ENCODE measurements around the gene ABHD17C.

Gene ABHD17C

DNA sequence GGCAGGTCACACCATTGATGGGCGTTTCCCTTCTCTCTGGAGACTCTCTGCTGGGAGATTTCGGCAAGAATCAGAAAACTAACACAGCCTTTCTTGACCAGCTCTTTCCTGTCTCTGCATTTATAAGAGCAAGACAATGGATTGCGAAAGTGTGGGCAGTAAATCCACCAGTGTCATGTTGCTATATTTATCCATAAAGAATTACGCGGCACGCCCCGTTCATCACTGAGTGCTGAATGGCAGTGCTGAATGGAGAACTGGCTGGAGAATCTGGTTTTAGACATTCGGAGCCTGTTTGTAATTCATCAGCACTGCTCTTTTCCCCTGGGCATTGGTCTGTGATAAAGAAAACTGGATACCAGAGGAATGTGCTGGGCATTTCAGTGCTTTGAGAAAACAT, 82.0 kb downstream of the ABHD17C start:
- TF ChIP-seq, protein P1, sequence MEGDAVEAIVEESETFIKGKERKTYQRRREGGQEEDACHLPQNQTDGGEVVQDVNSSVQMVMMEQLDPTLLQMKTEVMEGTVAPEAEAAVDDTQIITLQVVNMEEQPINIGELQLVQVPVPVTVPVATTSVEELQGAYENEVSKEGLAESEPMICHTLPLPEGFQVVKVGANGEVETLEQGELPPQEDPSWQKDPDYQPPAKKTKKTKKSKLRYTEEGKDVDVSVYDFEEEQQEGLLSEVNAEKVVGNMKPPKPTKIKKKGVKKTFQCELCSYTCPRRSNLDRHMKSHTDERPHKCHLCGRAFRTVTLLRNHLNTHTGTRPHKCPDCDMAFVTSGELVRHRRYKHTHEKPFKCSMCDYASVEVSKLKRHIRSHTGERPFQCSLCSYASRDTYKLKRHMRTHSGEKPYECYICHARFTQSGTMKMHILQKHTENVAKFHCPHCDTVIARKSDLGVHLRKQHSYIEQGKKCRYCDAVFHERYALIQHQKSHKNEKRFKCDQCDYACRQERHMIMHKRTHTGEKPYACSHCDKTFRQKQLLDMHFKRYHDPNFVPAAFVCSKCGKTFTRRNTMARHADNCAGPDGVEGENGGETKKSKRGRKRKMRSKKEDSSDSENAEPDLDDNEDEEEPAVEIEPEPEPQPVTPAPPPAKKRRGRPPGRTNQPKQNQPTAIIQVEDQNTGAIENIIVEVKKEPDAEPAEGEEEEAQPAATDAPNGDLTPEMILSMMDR (IDR thresholded peaks at IDR 0.05; ENCODE audit: low read depth, low read length, missing control alignments), result no peak
- in situ Hi-C loops (cut with HindIII; ENCODE audit: low sequenced_read_pairs), result loop anchor here (25.0 kb wide), 1 partner anchor 215 kb away; no protein-coding TSS in a partner anchor
- H3K4me3 ChIP-seq (ENCODE audit: low read depth, low read length), result no peak overlapping the region
- DNase-seq (ENCODE audit: low read depth), result no peak

DNA sequence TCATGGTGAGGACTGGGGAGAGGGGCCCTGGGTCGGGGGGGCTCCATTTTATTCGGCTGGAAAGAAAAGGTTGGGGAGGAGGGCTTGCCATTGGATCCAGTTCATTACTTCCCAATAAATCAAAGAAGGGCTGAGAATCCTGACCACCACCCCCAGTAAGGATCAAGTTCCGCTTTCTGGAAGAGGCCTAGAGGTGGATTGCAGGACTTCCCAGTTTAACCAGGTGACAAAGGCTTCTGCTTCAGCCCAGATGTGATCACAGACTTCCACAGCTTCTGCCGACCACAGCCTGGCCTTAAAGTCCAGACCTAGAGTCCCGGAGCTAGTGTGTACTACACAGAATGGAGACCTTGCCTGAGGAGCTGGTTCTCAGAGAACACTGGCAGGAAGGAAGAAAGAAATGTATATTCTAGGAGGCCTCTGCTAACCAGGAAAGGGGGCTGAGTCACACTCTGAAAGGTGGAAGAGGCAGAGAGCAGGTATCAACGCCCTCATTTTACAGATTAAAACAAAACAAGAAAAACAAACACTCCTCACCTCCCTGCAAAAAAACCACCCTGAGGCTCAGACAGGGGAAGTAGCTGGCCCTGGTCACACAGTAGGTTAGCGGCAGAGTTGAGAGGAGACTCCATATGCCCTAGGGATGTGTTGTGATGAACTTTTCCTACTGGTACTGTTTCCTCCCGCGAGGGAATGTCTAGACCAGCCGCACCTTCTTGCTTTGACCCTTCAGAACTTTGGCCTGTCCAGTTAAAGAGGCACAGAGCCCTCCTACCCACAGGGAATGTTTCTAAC, 82.9 kb downstream of the ABHD17C start:
- no peak for DNase-seq (ENCODE audit: low read depth)
- in situ Hi-C loops (cut with HindIII; ENCODE audit: low sequenced_read_pairs), result loop anchor here (25.0 kb wide), 1 partner anchor 216 kb away; no protein-coding TSS in a partner anchor
- no peak overlapping the region for H3K4me3 ChIP-seq (ENCODE audit: low read depth, low read length)
- TF ChIP-seq, protein P1 (IDR thresholded peaks at IDR 0.05; ENCODE audit: low read depth, low read length, missing control alignments), result no peak

DNA sequence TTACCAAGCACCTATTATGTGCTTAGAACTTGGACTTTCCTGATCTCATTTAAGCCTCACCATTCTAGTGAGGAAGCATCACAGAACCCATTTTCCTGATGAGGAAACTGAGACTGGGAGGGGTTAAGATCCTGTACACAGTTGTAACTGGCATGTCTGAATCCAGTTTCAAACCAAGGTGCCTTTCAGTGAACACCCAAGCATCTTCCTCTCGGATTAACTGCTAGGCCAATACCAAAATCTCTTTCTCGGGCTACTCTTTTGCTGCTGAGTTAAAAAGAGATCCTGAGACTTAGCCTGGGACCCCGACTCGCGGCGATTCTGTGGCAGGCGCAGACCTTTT, 83.5 kb downstream of the ABHD17C start:
- in situ Hi-C loops (cut with HindIII; ENCODE audit: low sequenced_read_pairs), result loop anchor here (25.0 kb wide), 1 partner anchor 216 kb away; no protein-coding TSS in a partner anchor
- DNase-seq (ENCODE audit: low read depth), result no peak
- TF ChIP-seq, protein P1 (IDR thresholded peaks at IDR 0.05; ENCODE audit: low read depth, low read length, missing control alignments), result no peak
- peak overlapping the region; percentile 80 for H3K4me3 ChIP-seq (ENCODE audit: low read depth, low read length)

DNA sequence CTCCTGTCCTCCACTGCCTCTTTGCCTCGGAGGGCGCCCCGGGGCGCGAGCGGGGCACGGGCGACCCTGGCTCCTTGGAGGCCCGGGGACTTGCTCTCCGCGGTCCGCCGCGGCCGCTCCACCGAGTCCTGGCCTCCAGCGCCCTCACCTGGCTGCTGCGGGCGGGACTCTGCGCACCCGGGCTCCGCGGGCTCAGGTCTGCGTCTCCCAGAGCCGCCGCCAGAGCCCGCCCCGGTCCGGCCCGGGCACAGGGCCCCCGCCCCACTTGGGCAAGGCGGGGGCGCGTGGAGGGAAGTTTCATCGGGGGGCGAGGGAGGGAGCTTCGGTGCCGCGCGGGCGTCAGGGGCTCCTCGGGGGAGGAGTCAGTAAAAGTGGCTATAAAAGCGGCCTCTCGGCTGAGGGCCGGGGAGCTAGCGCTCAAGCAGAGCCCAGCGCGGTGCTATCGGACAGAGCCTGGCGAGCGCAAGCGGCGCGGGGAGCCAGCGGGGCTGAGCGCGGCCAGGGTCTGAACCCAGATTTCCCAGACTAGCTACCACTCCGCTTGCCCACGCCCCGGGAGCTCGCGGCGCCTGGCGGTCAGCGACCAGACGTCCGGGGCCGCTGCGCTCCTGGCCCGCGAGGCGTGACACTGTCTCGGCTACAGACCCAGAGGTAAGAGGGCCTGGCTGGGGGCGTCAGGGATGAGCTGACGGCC, 84.0 kb downstream of the ABHD17C start, which contains the start of gene CEMIP:
CEMIP (plus strand) TSS at position 407 of the 694 bp plus-strand sequence. CDS start 94,510 bp downstream, outside the sequence.
- peak; percentile 61 for DNase-seq (ENCODE audit: low read depth)
- in situ Hi-C loops (cut with HindIII; ENCODE audit: low sequenced_read_pairs), result loop anchor here (25.0 kb wide), 1 partner anchor 217 kb away; no protein-coding TSS in a partner anchor
- TF ChIP-seq, protein P1 (IDR thresholded peaks at IDR 0.05; ENCODE audit: low read depth, low read length, missing control alignments), result peak; percentile 81
- H3K4me3 ChIP-seq (ENCODE audit: low read depth, low read length), result peak within 1 kb of the TSS; percentile 80

DNA sequence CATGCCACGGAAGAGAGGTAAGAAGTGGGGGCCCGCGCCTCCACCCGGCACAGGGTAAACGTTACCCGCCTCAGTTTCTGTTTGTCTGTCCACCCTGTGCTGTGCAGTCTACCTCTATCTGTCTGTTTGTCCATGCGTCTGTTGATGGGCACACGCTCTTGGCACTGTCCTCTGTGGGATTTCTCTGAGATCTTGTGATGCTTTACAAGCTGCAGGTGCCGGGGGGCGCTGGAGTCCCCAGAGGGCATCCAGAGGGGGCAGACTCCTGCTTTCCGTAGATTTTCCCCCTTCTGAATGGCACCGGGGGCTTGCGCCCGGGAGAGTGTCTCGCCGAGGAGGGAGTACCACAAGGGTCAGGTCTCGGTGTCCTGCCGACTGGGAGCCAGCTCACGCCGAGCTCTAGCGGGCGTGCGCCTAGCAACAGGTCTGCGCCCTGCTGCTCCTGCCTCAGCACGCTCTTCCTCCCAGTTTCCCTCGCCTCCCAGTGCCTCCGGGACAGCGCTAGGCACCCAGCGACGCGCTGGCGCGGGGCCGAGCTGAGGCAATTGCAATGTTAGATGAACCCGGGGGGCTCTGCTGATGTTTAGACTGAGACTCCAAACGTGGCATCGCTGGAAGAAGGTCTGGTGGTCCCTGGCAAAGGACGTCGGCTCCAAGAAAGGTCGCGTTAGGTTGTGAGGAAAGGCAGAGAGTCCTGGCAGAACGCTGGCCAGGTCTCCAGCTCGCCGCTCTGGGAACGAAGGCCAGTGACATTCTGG, 84.7 kb downstream of the ABHD17C start:
- TF ChIP-seq, protein P1 (IDR thresholded peaks at IDR 0.05; ENCODE audit: low read depth, low read length, missing control alignments), result no peak
- in situ Hi-C loops (cut with HindIII; ENCODE audit: low sequenced_read_pairs), result loop anchor here (25.0 kb wide), 1 partner anchor 218 kb away; no protein-coding TSS in a partner anchor
- DNase-seq (ENCODE audit: low read depth), result no peak
- H3K4me3 ChIP-seq (ENCODE audit: low read depth, low read length), result peak overlapping the region; percentile 80
